A549 (cell line): ENCODE measurements around the gene B3GAT1. TPM values are rescaled to one million over a fixed set of nuclear protein-coding genes. Genes with fewer than 3 reads are reported as not detected.

Experiments
- polyA plus RNA-seq, 4 experiments: library from polyadenylated mRNA; depleted of rRNA in 3 of 4; stranded (reverse); fragments of >200 nt; fragmentation: RNase III in 1 of 4; extraction: RNeasy Plus Mini Kit Qiagen cat#74134 plus additional on column Dnase treatment in 1 of 4; gene quantifications; 2 replicates in 3 of 4; 3 replicates in 1 of 4; pipeline ENCODE4 v1.2.3, GENCODE V29; 2011 to 2017

Gene B3GAT1
- polyA plus RNA-seq, 2 of the 4 experiments (the other 2 are of a cell fraction), result not detected

Other genes with a start within 250 kb of the B3GAT1 start
- gene NCAPD3, start 188.3 kb downstream of the B3GAT1 start, polyA plus RNA-seq (2011; rRNA removed), result 35.8 and 36.0 TPM in 2 replicates
- 25.6 to 26.6 TPM (median 26.0 TPM) in 3 replicates for gene NCAPD3, start 188.3 kb downstream of the B3GAT1 start, polyA plus RNA-seq (2017; fragmentation: RNase III; extraction: RNeasy Plus Mini Kit Qiagen cat#74134 plus additional on column Dnase treatment)
- 25.7 and 26.3 TPM in 2 replicates for gene VPS26B, start 187.6 kb downstream of the B3GAT1 start, polyA plus RNA-seq (2011; rRNA removed)
- 18.6 to 20.7 TPM (median 19.2 TPM) in 3 replicates for gene VPS26B, start 187.6 kb downstream of the B3GAT1 start, polyA plus RNA-seq (2017; fragmentation: RNase III; extraction: RNeasy Plus Mini Kit Qiagen cat#74134 plus additional on column Dnase treatment)
- gene THYN1, start 158.9 kb downstream of the B3GAT1 start, polyA plus RNA-seq (2011; rRNA removed), result 27.9 and 32.7 TPM in 2 replicates
- gene THYN1, start 158.9 kb downstream of the B3GAT1 start, polyA plus RNA-seq (2017; fragmentation: RNase III; extraction: RNeasy Plus Mini Kit Qiagen cat#74134 plus additional on column Dnase treatment), result 16.9 to 22.6 TPM (median 20.8 TPM) in 3 replicates
- gene ACAD8, start 158.7 kb downstream of the B3GAT1 start, polyA plus RNA-seq (2011; rRNA removed), result 16.8 and 16.9 TPM in 2 replicates
- 13.5 to 15.9 TPM (median 14.3 TPM) in 3 replicates for gene ACAD8, start 158.7 kb downstream of the B3GAT1 start, polyA plus RNA-seq (2017; fragmentation: RNase III; extraction: RNeasy Plus Mini Kit Qiagen cat#74134 plus additional on column Dnase treatment)
- not detected in 2 replicates for gene GLB1L3, start 135.9 kb downstream of the B3GAT1 start, polyA plus RNA-seq (2011; rRNA removed)
- not detected in 3 replicates for gene GLB1L3, start 135.9 kb downstream of the B3GAT1 start, polyA plus RNA-seq (2017; fragmentation: RNase III; extraction: RNeasy Plus Mini Kit Qiagen cat#74134 plus additional on column Dnase treatment)
- 3.5 and 3.6 TPM in 2 replicates for gene GLB1L2, start 80.3 kb downstream of the B3GAT1 start, polyA plus RNA-seq (2011; rRNA removed)
- gene GLB1L2, start 80.3 kb downstream of the B3GAT1 start, polyA plus RNA-seq (2017; fragmentation: RNase III; extraction: RNeasy Plus Mini Kit Qiagen cat#74134 plus additional on column Dnase treatment), result 0.94 to 1.1 TPM (median 1.1 TPM) in 3 replicates